HEK293 (cell line): ENCODE results near the gene EEIG2.

Experiments used
- CTCF ChIA-PET: fragments of 350-600 bp; formaldehyde crosslinking; extraction: SDS; loops from one replicate; lab custom pipeline; 2021; ENCODE audit warnings: antibody characterized with exemption; lab: Yijun Ruan, JAX
- POLR2A ChIA-PET: fragments of 300-600 bp; formaldehyde crosslinking; extraction: SDS; loops from one replicate; lab custom pipeline; 2020; ENCODE audit warnings: antibody characterized with exemption, inconsistent platforms; lab: Yijun Ruan, JAX
- H3K27ac ChIP-seq: fragments of 200-500 bp; sonication (Bioruptor generic); 2 replicates; pipeline ENCODE4 v1.5.1; 2014; ENCODE audit warnings: low read depth, low read length, control low read depth, inconsistent platforms; ENCODE audit errors: extremely low read depth
- H3K36me3 ChIP-seq, 2 experiments: fragments of 200-500 bp in 1 of 2; sonication (Bioruptor generic) in 1 of 2; 1 replicate in 1 of 2; 2 replicates in 1 of 2; pipeline ENCODE4 v1.5.1; 2014 to 2017; ENCODE audit warnings: inconsistent platforms in 2 of 2, low read length in 2 of 2; ENCODE audit not compliant: control insufficient read depth in 2 of 2, insufficient read depth in 1 of 2
- H3K4me1 ChIP-seq: fragments of 200-500 bp; sonication (Bioruptor generic); 2 replicates; pipeline ENCODE4 v1.5.1; 2014; ENCODE audit warnings: mild to moderate bottlenecking, low read length, inconsistent platforms; ENCODE audit not compliant: control insufficient read depth, insufficient read depth
- H3K4me3 ChIP-seq: 2 replicates; pipeline ENCODE4 v1.5.1; 2011; ENCODE audit warnings: low read depth, mild to moderate bottlenecking, control low read depth, low read length, moderate library complexity
- H3K9me3 ChIP-seq: fragments of 200-500 bp; sonication (Bioruptor generic); 2 replicates; pipeline ENCODE4 v1.5.1; 2014; ENCODE audit warnings: low read depth, low read length, inconsistent platforms; ENCODE audit not compliant: control insufficient read depth, insufficient read depth
- IKZF3 ChIP-seq: fragments of 450-650 bp; IDR thresholded peaks from 2 replicates; pipeline ENCODE4 v1.5.0; 2018; ENCODE audit warnings: missing biosample characterization, mild to moderate bottlenecking, missing genetic modification characterization, moderate library complexity
- KLF1 ChIP-seq: fragments of 450-650 bp; formaldehyde crosslinking; IDR thresholded peaks from 2 replicates; pipeline ENCODE4 v1.5.1; 2016; ENCODE audit warnings: missing biosample characterization, missing genetic modification characterization
- KLF8 ChIP-seq: fragments of 450-650 bp; formaldehyde crosslinking; IDR thresholded peaks from 2 replicates; pipeline ENCODE4 v1.5.1; 2016; ENCODE audit warnings: missing biosample characterization, missing genetic modification characterization
- SALL2 ChIP-seq: fragments of 450-650 bp; formaldehyde crosslinking; IDR thresholded peaks from 2 replicates; pipeline ENCODE4 v1.5.0; 2017; ENCODE audit warnings: missing biosample characterization, mild to moderate bottlenecking, missing genetic modification characterization, borderline replicate concordance
- WT1 ChIP-seq: fragments of 450-650 bp; formaldehyde crosslinking; IDR thresholded peaks from 2 replicates; pipeline ENCODE4 v1.5.1; 2016; ENCODE audit warnings: missing biosample characterization, missing genetic modification characterization
- YY1 ChIP-seq: fragments of 450-650 bp; formaldehyde crosslinking; IDR thresholded peaks from 2 replicates; pipeline ENCODE4 v1.5.1; 2018; ENCODE audit warnings: missing biosample characterization, missing genetic modification characterization
- ZBTB49 ChIP-seq: fragments of 450-650 bp; formaldehyde crosslinking; IDR thresholded peaks from 2 replicates; pipeline ENCODE4 v1.5.1; 2016; ENCODE audit warnings: missing biosample characterization, missing genetic modification characterization, low read depth
- ZNF16 ChIP-seq: fragments of 450-650 bp; formaldehyde crosslinking; IDR thresholded peaks from 2 replicates; pipeline ENCODE4 v1.5.1; 2016; ENCODE audit warnings: low read depth, missing biosample characterization, missing genetic modification characterization
- ZNF169 ChIP-seq: fragments of 450-650 bp; formaldehyde crosslinking; IDR thresholded peaks from 2 replicates; pipeline ENCODE4 v1.5.1; 2016; ENCODE audit warnings: missing biosample characterization, missing genetic modification characterization
- ZNF174 ChIP-seq: fragments of 450-650 bp; formaldehyde crosslinking; IDR thresholded peaks from 2 replicates; pipeline ENCODE4 v1.5.0; 2017; ENCODE audit warnings: missing biosample characterization, mild to moderate bottlenecking, missing genetic modification characterization
- ZNF24 ChIP-seq: fragments of 450-650 bp; formaldehyde crosslinking; IDR thresholded peaks from 2 replicates; pipeline ENCODE4 v1.5.1; 2016; ENCODE audit warnings: missing biosample characterization, missing genetic modification characterization
- ZNF274 ChIP-seq, 2 experiments: fragments of 200-500 bp in 1 of 2; fragments of 450-650 bp in 1 of 2; sonication (Bioruptor generic) in 1 of 2; formaldehyde crosslinking in 1 of 2; IDR thresholded peaks; 2 replicates each; pipeline versions ENCODE4 v1.5.1 to v1.6.1; 2014 to 2016; ENCODE audit warnings: borderline replicate concordance in 1 of 2, inconsistent platforms in 1 of 2, low read length in 1 of 2, missing biosample characterization in 1 of 2, missing genetic modification characterization in 1 of 2
- ZNF416 ChIP-seq: fragments of 450-650 bp; formaldehyde crosslinking; IDR thresholded peaks from 2 replicates; pipeline ENCODE4 v1.5.1; 2016; ENCODE audit warnings: missing biosample characterization, missing genetic modification characterization
- ZNF521 ChIP-seq: fragments of 450-650 bp; formaldehyde crosslinking; IDR thresholded peaks from 2 replicates; pipeline ENCODE4 v1.5.1; 2017; ENCODE audit warnings: missing biosample characterization, mild to moderate bottlenecking, missing genetic modification characterization
- ZNF548 ChIP-seq: fragments of 450-650 bp; formaldehyde crosslinking; IDR thresholded peaks from 2 replicates; pipeline ENCODE4 v1.5.1; 2016; ENCODE audit warnings: missing biosample characterization, missing genetic modification characterization
- ZNF558 ChIP-seq: fragments of 450-650 bp; formaldehyde crosslinking; IDR thresholded peaks from 2 replicates; pipeline ENCODE4 v1.5.1; 2016; ENCODE audit warnings: missing biosample characterization, missing genetic modification characterization
- ZNF560 ChIP-seq: fragments of 450-650 bp; formaldehyde crosslinking; IDR thresholded peaks from 2 replicates; pipeline ENCODE4 v1.5.1; 2017; ENCODE audit warnings: missing biosample characterization, missing genetic modification characterization, borderline replicate concordance
- ZNF580 ChIP-seq: fragments of 450-650 bp; formaldehyde crosslinking; IDR thresholded peaks from 2 replicates; pipeline ENCODE4 v1.5.1; 2016; ENCODE audit warnings: missing biosample characterization, missing genetic modification characterization
- ZNF664 ChIP-seq: fragments of 450-650 bp; formaldehyde crosslinking; IDR thresholded peaks from 2 replicates; pipeline ENCODE4 v1.5.1; 2016; ENCODE audit warnings: missing biosample characterization, missing genetic modification characterization
- ZNF677 ChIP-seq: fragments of 450-650 bp; IDR thresholded peaks from 2 replicates; pipeline ENCODE4 v1.5.0; 2018; ENCODE audit warnings: missing biosample characterization, mild to moderate bottlenecking, missing genetic modification characterization, moderate library complexity
- ZNF777 ChIP-seq: fragments of 450-650 bp; formaldehyde crosslinking; IDR thresholded peaks from 2 replicates; pipeline ENCODE4 v1.5.1; 2017; ENCODE audit warnings: missing biosample characterization, missing genetic modification characterization, borderline replicate concordance
- ZNF791 ChIP-seq: fragments of 450-650 bp; formaldehyde crosslinking; IDR thresholded peaks from 2 replicates; pipeline ENCODE4 v1.5.1; 2016; ENCODE audit warnings: missing biosample characterization, missing genetic modification characterization
- TF ChIP-seq, protein P1 (sequence below): fragments of 450-650 bp; formaldehyde crosslinking; IDR thresholded peaks from 2 replicates; pipeline ENCODE4 v1.5.1; 2016; ENCODE audit warnings: missing biosample characterization, missing genetic modification characterization
- TF ChIP-seq, protein P2 (sequence below): fragments of 450-650 bp; formaldehyde crosslinking; IDR thresholded peaks from 2 replicates; pipeline ENCODE4 v1.5.1; 2016; ENCODE audit warnings: missing biosample characterization, missing genetic modification characterization

Gene EEIG2

DNA sequence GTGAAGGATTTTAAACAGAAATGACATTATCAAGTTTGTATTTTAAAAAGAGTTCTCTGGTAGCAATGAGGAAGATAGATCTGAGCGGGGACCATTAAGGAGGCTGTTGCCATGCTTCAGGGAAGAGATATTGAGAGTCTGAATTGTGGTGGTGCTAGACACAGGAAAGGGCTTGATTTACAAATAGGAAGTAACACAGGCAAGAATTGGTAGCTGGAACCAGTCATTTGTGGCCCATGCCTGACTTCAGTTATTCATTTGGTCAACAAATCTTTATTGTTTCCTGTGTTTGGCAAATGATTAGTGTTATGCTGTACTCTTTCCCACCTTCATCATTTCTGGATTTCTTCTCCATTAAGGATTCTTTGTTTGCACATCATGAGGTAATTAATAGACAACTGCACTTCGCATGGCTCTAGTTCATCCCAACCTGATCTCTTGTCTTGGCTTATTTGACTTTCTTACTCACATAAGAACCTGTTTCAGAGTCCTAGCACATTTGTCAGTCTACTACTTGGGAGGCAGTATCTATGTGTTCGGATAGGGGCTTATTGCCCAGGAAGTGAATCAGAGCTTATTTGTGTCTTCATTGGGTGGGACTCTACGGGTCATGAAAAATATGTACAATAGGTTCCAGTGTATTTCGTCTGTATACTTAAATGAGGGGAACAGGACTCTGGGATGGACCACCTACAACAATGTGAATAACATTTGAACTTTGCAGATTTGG, 32.3 kb downstream of the EEIG2 start:
- TF ChIP-seq ZNF416: no peak
- no peak for TF ChIP-seq ZBTB49 (tag by site-specific recombination)
- TF ChIP-seq ZNF169 (tag by site-specific recombination): no peak
- no peak for TF ChIP-seq IKZF3 (tag by site-specific recombination)
- no peak for TF ChIP-seq KLF1 (tag by site-specific recombination)
- Histone ChIP-seq H3K4me3 (no peak overlapping the region), H3K9me3 (no peaks in the 10 kb centered on the region), H3K36me3 (no peaks in the 10 kb centered on the region), H3K27ac (no peak overlapping the region), H3K4me1 (peaks cover 1% of the 10 kb centered on the region; the same call in 1 of the 2 replicates)
- CTCF ChIA-PET: no interaction called here
- POLR2A ChIA-PET: no interaction called here

DNA sequence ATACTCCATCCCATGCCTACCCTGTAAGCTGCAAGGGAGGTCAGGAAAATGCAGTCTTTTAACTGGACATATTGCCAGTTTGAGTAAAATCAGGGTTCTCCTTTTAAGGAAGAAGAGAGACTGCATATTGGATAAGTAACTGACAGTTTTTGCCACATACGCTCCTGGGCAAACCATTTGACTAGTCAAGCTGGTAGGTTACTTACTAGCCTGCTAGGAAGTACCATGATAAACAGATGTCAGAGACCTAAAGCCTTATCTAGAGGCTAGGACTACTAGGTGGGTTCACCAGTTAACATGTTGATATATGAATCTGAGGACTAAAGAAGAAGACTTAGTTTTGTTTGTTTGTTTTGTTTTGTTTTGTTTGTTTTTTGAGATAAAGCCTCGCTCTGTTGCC, 33.5 kb downstream of the EEIG2 start:
- no peak for TF ChIP-seq KLF8 (tag by site-specific recombination)
- no peak for TF ChIP-seq ZNF777 (tag by site-specific recombination)
- TF ChIP-seq ZNF24 (tag by site-specific recombination): no peak
- TF ChIP-seq, protein P1, sequence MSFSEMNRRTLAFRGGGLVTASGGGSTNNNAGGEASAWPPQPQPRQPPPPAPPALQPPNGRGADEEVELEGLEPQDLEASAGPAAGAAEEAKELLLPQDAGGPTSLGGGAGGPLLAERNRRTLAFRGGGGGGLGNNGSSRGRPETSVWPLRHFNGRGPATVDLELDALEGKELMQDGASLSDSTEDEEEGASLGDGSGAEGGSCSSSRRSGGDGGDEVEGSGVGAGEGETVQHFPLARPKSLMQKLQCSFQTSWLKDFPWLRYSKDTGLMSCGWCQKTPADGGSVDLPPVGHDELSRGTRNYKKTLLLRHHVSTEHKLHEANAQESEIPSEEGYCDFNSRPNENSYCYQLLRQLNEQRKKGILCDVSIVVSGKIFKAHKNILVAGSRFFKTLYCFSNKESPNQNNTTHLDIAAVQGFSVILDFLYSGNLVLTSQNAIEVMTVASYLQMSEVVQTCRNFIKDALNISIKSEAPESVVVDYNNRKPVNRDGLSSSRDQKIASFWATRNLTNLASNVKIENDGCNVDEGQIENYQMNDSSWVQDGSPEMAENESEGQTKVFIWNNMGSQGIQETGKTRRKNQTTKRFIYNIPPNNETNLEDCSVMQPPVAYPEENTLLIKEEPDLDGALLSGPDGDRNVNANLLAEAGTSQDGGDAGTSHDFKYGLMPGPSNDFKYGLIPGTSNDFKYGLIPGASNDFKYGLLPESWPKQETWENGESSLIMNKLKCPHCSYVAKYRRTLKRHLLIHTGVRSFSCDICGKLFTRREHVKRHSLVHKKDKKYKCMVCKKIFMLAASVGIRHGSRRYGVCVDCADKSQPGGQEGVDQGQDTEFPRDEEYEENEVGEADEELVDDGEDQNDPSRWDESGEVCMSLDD: no peak
- no peak for TF ChIP-seq ZNF791 (tag by site-specific recombination)
- TF ChIP-seq ZNF274 (IDR thresholded peaks at IDR 0.05; ENCODE audit: low read length): no peak
- TF ChIP-seq ZNF274 (tag by site-specific recombination; IDR thresholded peaks at IDR 0.05; ENCODE audit: borderline replicate concordance): no peak
- TF ChIP-seq ZNF664 (tag by site-specific recombination): no peak
- no peak for TF ChIP-seq SALL2 (tag by site-specific recombination)
- no peak for TF ChIP-seq WT1 (tag by site-specific recombination)
- no peak for TF ChIP-seq ZNF16 (tag by site-specific recombination)
- TF ChIP-seq ZNF558: no peak
- no peak for TF ChIP-seq ZNF560 (tag by site-specific recombination)
- no peak for TF ChIP-seq YY1 (tag by site-specific recombination)
- no peak for TF ChIP-seq ZNF580 (tag by site-specific recombination)
- no peak for TF ChIP-seq ZNF174
- TF ChIP-seq, protein P2, sequence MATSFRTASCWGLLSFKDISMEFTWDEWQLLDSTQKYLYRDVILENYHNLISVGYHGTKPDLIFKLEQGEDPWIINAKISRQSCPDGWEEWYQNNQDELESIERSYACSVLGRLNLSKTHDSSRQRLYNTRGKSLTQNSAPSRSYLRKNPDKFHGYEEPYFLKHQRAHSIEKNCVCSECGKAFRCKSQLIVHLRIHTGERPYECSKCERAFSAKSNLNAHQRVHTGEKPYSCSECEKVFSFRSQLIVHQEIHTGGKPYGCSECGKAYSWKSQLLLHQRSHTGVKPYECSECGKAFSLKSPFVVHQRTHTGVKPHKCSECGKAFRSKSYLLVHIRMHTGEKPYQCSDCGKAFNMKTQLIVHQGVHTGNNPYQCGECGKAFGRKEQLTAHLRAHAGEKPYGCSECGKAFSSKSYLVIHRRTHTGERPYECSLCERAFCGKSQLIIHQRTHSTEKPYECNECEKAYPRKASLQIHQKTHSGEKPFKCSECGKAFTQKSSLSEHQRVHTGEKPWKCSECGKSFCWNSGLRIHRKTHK (tag by site-specific recombination): no peak
- TF ChIP-seq ZNF521 (tag by site-specific recombination): no peak
- TF ChIP-seq KLF1 (tag by site-specific recombination): no peak
- no peak for TF ChIP-seq ZNF677 (tag by site-specific recombination)
- TF ChIP-seq ZNF548 (tag by site-specific recombination): no peak
- TF ChIP-seq, all 188 proteins: peak for 0
- ChIA-PET POLR2A (no interaction called here), CTCF (interaction anchor here (0.7 kb wide), 1 partner anchor 474 kb away, joined by 4 read pairs; no protein-coding TSS in a partner anchor)
- Histone ChIP-seq H3K27ac (no peak overlapping the region), H3K9me3 (no peaks in the 10 kb centered on the region), H3K36me3 (no peaks in the 10 kb centered on the region), H3K4me1 (peaks cover 2% of the 10 kb centered on the region; the same call in 1 of the 2 replicates), H3K4me3 (no peak overlapping the region)
